ENCODE measurements around the gene LCP2.

DNA sequence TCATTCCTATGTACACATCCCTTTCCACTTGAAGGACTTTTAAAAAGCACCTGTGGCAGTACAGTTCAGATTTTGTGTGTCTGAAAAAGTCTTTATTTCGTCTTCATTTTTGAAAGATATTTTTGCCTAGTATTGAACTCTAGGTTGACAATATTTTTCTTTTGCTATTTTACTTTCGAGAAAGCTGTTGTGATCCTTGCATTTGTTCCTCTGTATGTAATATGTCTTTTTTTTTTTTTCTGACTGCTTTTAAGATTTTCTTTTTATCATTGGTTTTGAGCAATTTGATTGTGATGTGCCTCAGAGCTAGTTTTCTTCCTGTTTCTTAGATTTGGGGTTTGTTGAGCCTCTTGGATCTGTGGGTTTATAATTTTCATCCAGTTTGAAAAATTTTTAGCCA lies 13.3 kb downstream of the LCP2 start:
- TF ChIP-seq CEBPB (IDR thresholded peaks at IDR 0.05; ENCODE audit: low read depth, low read length) (no peak), EZH2 (IDR thresholded peaks at IDR 0.05; ENCODE audit: low read depth, low read length, severe bottlenecking) (no peak), EP300 (IDR thresholded peaks at IDR 0.05; ENCODE audit: borderline replicate concordance in 1 of 2, low read depth in 2 of 2, low read length in 2 of 2) (no peak), ATF3 (IDR thresholded peaks at IDR 0.05; ENCODE audit: insufficient read depth, low read depth, low read length) (no peak), GABPA (IDR thresholded peaks at IDR 0.05; ENCODE audit: borderline replicate concordance, insufficient read depth, low read length) (no peak), ZNF274 (IDR thresholded peaks at IDR 0.05; ENCODE audit: borderline replicate concordance, extremely low read depth, low read length) (no peak), RNF2 (IDR thresholded peaks at IDR 0.05; ENCODE audit: borderline replicate concordance, low read depth, low read length, missing control alignments, poor library complexity, severe bottlenecking) (no peak), HDAC6 (IDR thresholded peaks at IDR 0.05; ENCODE audit: low read depth, low read length) (no peak), USF2 (IDR thresholded peaks at IDR 0.05; ENCODE audit: low read length) (no peak), SP1 (IDR thresholded peaks at IDR 0.05; ENCODE audit: low read depth, low read length) (no peak), TEAD4 (IDR thresholded peaks at IDR 0.05; ENCODE audit: low read depth, low read length) (no peak)
- TF ChIP-seq, protein P1, sequence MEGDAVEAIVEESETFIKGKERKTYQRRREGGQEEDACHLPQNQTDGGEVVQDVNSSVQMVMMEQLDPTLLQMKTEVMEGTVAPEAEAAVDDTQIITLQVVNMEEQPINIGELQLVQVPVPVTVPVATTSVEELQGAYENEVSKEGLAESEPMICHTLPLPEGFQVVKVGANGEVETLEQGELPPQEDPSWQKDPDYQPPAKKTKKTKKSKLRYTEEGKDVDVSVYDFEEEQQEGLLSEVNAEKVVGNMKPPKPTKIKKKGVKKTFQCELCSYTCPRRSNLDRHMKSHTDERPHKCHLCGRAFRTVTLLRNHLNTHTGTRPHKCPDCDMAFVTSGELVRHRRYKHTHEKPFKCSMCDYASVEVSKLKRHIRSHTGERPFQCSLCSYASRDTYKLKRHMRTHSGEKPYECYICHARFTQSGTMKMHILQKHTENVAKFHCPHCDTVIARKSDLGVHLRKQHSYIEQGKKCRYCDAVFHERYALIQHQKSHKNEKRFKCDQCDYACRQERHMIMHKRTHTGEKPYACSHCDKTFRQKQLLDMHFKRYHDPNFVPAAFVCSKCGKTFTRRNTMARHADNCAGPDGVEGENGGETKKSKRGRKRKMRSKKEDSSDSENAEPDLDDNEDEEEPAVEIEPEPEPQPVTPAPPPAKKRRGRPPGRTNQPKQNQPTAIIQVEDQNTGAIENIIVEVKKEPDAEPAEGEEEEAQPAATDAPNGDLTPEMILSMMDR (IDR thresholded peaks at IDR 0.05; ENCODE audit: control extremely low read depth in 1 of 3, insufficient read depth in 1 of 3, low read depth in 1 of 3, low read length in 3 of 3) = no peak

Measured in H1 (cell line).